Body of pancreas (tissue), 4 donors: Measurements from ENCODE around the gene ERO1A. TPM values are rescaled to one million over a fixed set of nuclear protein-coding genes. Genes with fewer than 3 reads are reported as not detected.

Experiments
- ATAC-seq: fragments of 150-250 bp; one replicate; pipeline ENCODE4 v1.9.1; 2016
- DNase-seq, 4 donors: peaks; one replicate each; pipeline ENCODE4 v3.0.0-alpha.2; 2019
- H3K27ac ChIP-seq, 4 donors: fragments of 200-600 bp; sonication (generic); 1 replicate in 3 of 4; 2 replicates in 1 of 4; pipeline versions ENCODE4 v1.5.1 to v1.6.1; 2016 to 2019; ENCODE audit warnings: mild to moderate bottlenecking in 1 of 4, mixed read lengths in 1 of 4, moderate library complexity in 1 of 4
- H3K27me3 ChIP-seq, 2 donors: fragments of 200-600 bp; sonication (generic); one replicate each; pipeline ENCODE4 v1.6.0; 2016; ENCODE audit warnings: mild to moderate bottlenecking in 1 of 2
- H3K36me3 ChIP-seq, 2 donors: fragments of 200-600 bp; sonication (generic); replicated peaks in 1 of 2; 2 replicates each; pipeline ENCODE4 v1.5.1; 2016; ENCODE audit warnings: low read depth in 2 of 2; ENCODE audit not compliant: insufficient read depth in 1 of 2
- H3K4me1 ChIP-seq: fragments of 200-600 bp; sonication (generic); one replicate; pipeline ENCODE4 v1.6.0; 2016
- H3K4me3 ChIP-seq, 2 donors: fragments of 200-600 bp; sonication (generic); 1 replicate in 1 of 2; 2 replicates in 1 of 2; pipeline ENCODE4 v1.5.1; 2016 to 2019
- H3K9me3 ChIP-seq, 3 donors: fragments of 200-600 bp; sonication (generic); 1 replicate in 2 of 3; 2 replicates in 1 of 3; pipeline ENCODE4 v1.5.1; 2016
- POLR2A ChIP-seq, 3 donors: fragments of 450-650 bp; IDR thresholded peaks; one replicate each; pipeline ENCODE4 v1.6.1; 2016; ENCODE audit warnings: antibody characterized with exemption in 3 of 3, mild to moderate bottlenecking in 2 of 3
- WGBS, 2 donors: methylation state at CpG; one replicate each; pipeline ENCODE4 v1.1.5; 2017; 5-methylcytosine and 5-hydroxymethylcytosine counted together
- intact Hi-C: fragments of 100-400 bp; cut with DNase I; formaldehyde crosslinking; loops from one replicate; pipeline ENCODE4 v1.15.1; 2023
- total RNA-seq, 2 donors: library from RNA; depleted of rRNA; stranded (reverse); fragments of >200 nt; gene quantifications; one replicate each; pipeline ENCODE4 v1.1.0, GENCODE V29; 2016
- TF ChIP-seq, protein P1 (sequence below), 7 experiments: fragments of 450-650 bp in 4 of 7; fragments of 200-600 bp in 3 of 7; sonication (generic) in 3 of 7; IDR thresholded peaks; one replicate each; pipeline ENCODE4 v1.5.1; 2016 to 2019; ENCODE audit warnings: antibody characterized with exemption in 7 of 7

ERO1A gene
- total RNA-seq, 2 donors from 2014 or later: 30.9 to 42.5 TPM

DNA sequence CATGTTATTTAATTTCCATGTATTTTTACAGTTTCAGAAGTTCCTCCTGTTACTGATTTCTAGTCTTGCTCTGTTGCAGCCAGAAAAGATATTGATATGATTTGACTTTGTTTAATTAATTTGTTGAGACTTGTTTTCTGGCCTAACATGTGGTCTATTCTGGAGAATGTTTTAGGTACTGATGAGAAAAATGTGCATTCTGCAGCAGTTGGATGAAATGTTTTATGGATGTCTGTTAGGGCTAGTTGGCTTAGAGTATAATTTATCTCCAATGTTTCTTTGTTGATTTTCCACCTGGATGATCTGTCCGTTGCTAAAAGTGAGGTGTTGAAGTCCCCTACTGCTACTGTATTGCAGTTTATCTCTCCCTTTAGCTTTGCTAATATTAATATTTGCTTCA, 88.3 kb downstream of the ERO1A start:
- no peak overlapping the region for H3K4me3 ChIP-seq

DNA sequence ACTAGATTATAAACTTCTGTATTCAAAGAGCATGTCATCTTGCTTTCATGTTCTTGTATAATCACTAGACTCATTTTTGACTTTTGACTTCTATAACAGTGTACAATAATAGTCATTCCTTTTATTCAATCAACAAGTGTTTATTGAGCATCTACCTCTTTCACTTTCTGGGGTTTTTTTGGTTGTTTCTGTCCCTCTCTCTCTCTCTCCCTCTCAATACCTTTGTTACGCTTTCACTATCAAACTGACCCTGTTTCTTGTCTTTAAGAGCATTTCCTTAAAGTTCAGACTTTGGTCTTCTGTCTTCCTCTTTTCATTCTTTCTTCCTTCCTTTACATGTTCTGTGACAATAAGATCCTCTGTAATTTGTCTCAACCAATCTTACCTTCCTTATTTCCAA, 93.2 kb downstream of the ERO1A start:
- no peaks in the 10 kb centered on the region for H3K4me1 ChIP-seq
- no peak overlapping the region for H3K27ac ChIP-seq
- WGBS, 2 donors: 58 to 88% methylated on average over 1 of the region's 1 CpG
- no peaks in the 10 kb centered on the region for H3K36me3 ChIP-seq
- ATAC-seq (no peak), DNase-seq (no peak)
- no peaks in the 10 kb centered on the region for H3K27me3 ChIP-seq
- no peaks in the 10 kb centered on the region for H3K9me3 ChIP-seq
- no peak for TF ChIP-seq POLR2A (IDR thresholded peaks at IDR 0.05)
- TF ChIP-seq, protein P1, sequence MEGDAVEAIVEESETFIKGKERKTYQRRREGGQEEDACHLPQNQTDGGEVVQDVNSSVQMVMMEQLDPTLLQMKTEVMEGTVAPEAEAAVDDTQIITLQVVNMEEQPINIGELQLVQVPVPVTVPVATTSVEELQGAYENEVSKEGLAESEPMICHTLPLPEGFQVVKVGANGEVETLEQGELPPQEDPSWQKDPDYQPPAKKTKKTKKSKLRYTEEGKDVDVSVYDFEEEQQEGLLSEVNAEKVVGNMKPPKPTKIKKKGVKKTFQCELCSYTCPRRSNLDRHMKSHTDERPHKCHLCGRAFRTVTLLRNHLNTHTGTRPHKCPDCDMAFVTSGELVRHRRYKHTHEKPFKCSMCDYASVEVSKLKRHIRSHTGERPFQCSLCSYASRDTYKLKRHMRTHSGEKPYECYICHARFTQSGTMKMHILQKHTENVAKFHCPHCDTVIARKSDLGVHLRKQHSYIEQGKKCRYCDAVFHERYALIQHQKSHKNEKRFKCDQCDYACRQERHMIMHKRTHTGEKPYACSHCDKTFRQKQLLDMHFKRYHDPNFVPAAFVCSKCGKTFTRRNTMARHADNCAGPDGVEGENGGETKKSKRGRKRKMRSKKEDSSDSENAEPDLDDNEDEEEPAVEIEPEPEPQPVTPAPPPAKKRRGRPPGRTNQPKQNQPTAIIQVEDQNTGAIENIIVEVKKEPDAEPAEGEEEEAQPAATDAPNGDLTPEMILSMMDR (IDR thresholded peaks at IDR 0.05): no peak
- no peak overlapping the region for H3K4me3 ChIP-seq
- intact Hi-C loops: no loop called here

More for the DNA sequence above, 88.3 kb downstream of the ERO1A start:
- Histone ChIP-seq H3K9me3 (no peaks in the 10 kb centered on the region), H3K36me3 (no peaks in the 10 kb centered on the region), H3K27me3 (no peaks in the 10 kb centered on the region), H3K4me1 (no peaks in the 10 kb centered on the region), H3K27ac (no peak overlapping the region)
- TF ChIP-seq, protein P1 (IDR thresholded peaks at IDR 0.05): no peak
- no peak for TF ChIP-seq POLR2A (IDR thresholded peaks at IDR 0.05)
- intact Hi-C loops: no loop called here
- 70 to 71% methylated on average over 1 of the region's 1 CpG for WGBS, 2 donors
- no peak for DNase-seq
- ATAC-seq: no peak

DNA sequence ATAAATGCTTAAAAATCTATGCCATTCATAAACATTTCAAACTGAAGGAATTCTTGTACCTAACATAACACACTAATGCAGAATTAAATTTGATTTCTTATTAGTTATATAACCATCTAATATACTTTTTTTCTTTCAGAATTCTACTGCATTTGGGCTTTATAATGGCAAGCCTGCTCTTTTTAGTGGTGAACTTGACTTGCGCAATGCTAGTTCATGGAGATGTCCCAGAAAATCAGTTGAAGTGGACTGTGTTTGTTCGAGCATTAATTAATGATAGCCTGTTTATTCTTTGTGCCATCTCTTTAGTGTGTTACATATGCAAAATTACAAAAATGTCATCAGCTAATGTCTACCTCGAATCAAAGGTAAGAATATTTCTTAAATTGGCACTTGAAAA, 95.4 kb downstream of the ERO1A start:
- intact Hi-C loops: no loop called here
- Histone ChIP-seq H3K27me3 (no peaks in the 10 kb centered on the region), H3K4me1 (no peaks in the 10 kb centered on the region), H3K9me3 (no peaks in the 10 kb centered on the region), H3K4me3 (no peak overlapping the region), H3K36me3 (no peaks in the 10 kb centered on the region), H3K27ac (no peak overlapping the region)
- whole genome bisulfite sequencing, 2 donors: 82 to 83% methylated on average over 3 of the region's 3 CpGs
- DNase-seq: no peak
- ATAC-seq: no peak
- TF ChIP-seq, protein P1 (IDR thresholded peaks at IDR 0.05): no peak
- TF ChIP-seq POLR2A (IDR thresholded peaks at IDR 0.05): no peak

DNA sequence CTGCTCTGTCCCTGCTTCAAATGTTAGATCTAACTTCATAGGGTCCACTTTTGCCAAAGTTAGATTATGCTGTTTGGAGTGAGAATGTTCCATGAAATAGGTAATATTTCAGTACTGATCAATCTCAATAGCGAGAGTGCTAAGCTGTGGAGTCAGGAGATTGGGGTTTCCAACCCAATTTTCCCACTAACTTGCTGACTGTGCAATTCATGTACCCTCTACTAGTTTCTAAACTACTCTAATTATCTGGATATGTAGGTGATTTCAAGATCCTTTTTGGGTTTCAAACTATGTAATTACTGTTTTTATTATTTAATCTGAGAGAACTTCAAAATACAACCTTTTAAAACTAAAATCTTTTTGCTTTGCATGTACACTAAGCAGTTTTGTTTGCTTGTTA, 96.8 kb downstream of the ERO1A start:
- ATAC-seq: no peak
- WGBS, 2 donors: 84 to 100% methylated on average over 1 of the region's 1 CpG
- no peaks in the 10 kb centered on the region for H3K36me3 ChIP-seq
- intact Hi-C loops: no loop called here
- no peak overlapping the region for H3K27ac ChIP-seq
- no peaks in the 10 kb centered on the region for H3K9me3 ChIP-seq
- TF ChIP-seq, protein P1 (IDR thresholded peaks at IDR 0.05): no peak
- TF ChIP-seq POLR2A (IDR thresholded peaks at IDR 0.05): no peak
- no peak for DNase-seq
- H3K4me3 ChIP-seq: no peak overlapping the region
- no peaks in the 10 kb centered on the region for H3K4me1 ChIP-seq
- H3K27me3 ChIP-seq: no peaks in the 10 kb centered on the region

DNA sequence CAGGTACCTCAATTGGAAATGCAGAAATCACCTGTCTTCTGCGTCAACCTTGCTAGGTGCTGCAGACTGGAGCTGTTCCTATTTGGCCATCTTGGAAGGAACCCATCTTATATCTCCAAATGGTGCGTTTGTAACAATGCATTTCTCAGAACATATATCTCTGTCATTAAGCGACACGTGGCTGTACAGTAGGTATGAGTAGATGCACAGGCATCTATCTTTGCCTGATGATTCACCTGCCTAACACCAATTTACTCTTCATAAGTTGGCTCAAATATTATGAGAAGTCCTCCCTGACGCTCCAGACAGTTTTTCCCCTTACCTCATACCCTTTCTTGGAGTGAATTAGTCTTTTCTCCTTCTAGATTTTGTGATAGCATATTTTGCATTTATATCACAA, 98.5 kb downstream of the ERO1A start:
- WGBS, 2 donors: 92 to 98% methylated on average over 5 of the region's 5 CpGs
- intact Hi-C loops: no loop called here
- no peaks in the 10 kb centered on the region for H3K36me3 ChIP-seq
- H3K27ac ChIP-seq: no peak overlapping the region
- H3K27me3 ChIP-seq: no peaks in the 10 kb centered on the region
- TF ChIP-seq POLR2A (IDR thresholded peaks at IDR 0.05): no peak
- TF ChIP-seq, protein P1 (IDR thresholded peaks at IDR 0.05): no peak
- no peak overlapping the region for H3K4me3 ChIP-seq
- DNase-seq (no peak), ATAC-seq (no peak)
- H3K9me3 ChIP-seq: no peaks in the 10 kb centered on the region
- H3K4me1 ChIP-seq: no peaks in the 10 kb centered on the region
